GM04503 (cell line): ENCODE results near the gene TNRC18.
"Not testable (repeated sequence)": the region's sequence is repeated elsewhere in the genome, so short reads cannot be mapped to it uniquely, and the experiment has no call there.

Source experiments
- DNase-seq: peaks from one replicate; pipeline ENCODE4 v3.0.0-alpha.2; 2012; ENCODE audit warnings: low read depth

The TNRC18 gene

DNA sequence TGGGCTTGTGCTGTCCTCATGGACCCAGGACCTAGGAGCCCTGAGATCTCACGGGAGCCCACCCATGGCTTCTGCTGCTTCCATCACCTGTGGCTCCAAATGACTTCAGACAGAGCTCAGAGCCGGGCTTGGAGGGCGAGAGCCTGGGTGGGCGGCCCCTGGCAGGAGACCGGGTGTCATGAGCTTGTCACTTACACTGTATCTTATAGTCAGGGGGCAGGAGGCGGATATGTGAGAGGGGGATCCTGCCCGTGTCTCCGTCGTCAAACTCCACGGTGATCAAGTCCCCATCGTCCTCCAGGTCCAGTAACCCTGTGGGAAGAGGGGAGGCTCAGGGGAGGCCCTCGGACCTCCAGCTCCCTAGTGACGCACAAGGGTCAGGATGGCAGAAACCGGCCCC, 107.9 kb downstream of the TNRC18 start:
- DNase-seq = no peak

DNA sequence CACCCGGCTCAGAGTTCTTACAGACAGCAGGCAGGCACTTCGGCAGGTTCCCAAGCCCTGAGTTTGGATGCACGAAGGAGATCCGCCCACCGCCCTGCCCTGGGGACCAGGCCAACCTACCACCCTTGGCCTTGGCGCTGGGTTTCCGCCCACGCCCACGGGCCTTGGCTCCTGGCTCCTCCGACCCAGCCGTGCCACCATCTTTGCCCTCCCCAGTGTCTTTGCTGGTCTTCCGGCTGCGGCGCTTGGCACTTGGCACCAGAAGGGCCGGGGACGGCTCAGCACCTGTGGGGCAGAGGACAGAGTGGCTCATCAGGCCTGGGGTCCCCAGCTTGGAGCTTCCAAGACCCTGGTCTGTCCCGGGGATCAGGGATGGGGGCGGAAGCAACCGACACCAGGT, 108.8 kb downstream of the TNRC18 start:
- DNase-seq = no peak

DNA sequence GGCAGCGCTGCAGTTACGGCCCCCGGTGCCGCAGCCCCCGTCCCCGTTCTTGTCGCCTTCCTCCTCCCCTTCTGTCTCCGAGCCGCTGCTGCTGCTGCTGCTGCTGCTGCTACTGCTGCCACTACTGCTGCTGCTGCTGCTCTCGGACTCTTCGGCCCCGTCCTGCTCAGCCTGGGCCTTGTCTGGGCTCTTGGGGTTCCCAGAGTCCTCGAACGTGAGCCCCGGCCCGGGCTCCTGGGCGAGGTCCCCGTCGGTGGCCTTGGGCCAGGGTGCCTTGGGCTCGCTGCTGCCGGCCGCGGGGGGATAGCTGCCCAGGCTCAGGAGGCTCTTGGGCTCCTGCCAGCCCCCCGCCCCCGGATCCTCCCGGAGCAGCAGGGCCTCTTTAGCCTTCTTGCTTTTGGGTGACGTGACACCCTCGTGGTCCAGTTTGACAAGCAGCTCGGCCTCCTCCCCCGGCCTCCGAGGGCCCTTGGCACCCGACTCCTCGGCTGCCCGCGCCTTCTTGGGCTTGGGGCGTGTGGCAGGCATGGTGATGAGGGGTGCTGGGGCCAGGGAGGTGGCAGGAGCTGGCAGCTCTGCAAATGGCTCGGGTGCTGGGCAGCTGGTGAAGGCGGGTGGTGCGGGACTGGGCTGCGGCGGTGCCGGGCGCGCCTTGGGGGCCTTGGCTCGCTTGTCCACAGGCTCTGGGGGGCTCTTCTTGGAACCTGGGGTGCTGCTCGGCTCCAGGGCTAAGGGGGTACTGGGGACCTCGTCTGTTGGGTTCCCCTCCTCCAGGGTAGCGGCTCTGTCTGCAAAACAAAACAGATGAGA, 110.4 kb downstream of the TNRC18 start:
- DNase-seq = not testable (repeated sequence)

DNA sequence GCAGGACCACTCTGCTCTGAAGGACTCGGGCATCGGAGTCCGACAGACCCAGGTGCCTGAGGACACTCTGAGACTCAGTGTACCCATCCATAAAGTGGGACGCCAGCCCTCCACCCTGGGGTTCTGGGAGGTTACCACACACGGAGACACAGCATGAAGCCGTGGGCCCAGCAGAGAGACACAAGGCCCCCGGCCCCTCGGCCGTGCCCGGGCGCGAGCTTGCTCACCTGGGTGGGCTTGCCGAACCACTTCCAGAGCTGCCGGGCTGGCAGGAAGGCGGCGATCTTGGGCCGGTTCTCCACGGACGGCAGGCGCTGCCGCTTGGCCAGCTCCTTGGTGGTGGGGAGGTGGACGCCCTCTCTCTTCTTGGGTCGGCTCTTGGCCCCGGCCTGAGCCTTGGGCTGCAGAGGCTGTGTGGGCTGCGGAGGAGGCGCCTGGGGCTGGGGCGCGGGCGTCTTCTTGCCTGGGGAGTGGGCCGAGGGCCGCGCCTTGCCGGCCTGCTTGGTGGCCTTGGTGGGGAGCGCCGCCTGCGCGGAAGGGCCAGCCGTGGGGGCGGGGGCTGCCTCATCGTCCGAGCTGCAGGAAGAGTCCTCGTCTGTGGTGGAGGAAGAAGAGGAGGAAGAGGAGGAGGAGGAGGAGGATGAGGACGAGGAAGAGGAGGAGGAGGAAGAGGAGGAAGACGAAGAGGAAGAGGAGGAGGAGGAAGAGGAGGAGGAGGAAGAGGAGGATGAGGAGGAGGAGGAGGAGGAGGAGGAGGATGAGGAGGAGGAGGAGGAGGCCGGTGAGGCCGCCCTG, 111.2 kb downstream of the TNRC18 start:
- not testable (repeated sequence) for DNase-seq

DNA sequence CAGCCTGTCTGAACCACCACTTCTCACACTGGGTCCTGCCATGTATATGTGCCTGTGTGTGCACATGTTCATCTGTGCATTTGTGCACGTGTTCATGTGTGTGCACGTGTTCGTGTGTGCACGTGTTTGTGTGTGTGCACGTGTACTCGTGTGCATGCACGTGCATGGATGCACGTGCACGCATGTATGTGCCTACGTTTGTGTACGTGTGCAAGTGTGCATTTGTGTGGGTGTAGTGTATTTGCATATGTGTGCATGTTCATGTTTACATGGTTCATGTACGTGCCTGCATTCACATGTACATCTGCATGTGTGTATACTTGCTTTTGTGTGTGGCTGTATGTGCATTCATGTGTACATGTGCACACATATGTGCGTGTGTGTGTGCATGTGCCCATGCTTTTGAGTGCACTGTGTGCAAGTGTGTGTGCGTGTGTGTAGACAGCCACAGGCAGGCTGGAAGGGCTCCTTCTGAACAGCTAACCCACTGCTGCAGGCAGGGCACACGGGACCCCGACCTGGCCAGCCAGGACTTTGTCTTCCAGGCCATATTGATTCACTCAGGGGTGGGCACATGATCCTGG, 112.7 kb downstream of the TNRC18 start:
- DNase-seq = no peak

DNA sequence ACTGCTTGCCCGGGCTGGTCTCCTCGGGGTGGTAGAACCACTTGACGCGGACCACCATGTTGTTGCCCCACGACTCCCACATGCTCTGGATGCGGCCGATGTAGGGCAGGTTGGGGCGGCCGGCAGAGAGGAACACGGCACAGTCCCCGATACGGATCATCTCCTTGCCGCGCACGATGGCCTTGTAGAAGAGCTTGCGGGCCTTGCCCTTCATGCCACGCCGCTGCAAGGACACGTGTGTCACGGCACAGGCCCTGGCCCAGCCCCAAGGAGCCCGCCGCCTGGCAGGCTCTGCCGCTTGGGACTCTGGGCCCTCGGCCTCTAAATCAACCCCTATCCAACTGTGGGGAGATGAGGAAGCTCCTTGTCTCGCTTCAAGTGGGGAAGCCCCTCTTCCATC, 114.5 kb downstream of the TNRC18 start:
- DNase-seq = no peak

DNA sequence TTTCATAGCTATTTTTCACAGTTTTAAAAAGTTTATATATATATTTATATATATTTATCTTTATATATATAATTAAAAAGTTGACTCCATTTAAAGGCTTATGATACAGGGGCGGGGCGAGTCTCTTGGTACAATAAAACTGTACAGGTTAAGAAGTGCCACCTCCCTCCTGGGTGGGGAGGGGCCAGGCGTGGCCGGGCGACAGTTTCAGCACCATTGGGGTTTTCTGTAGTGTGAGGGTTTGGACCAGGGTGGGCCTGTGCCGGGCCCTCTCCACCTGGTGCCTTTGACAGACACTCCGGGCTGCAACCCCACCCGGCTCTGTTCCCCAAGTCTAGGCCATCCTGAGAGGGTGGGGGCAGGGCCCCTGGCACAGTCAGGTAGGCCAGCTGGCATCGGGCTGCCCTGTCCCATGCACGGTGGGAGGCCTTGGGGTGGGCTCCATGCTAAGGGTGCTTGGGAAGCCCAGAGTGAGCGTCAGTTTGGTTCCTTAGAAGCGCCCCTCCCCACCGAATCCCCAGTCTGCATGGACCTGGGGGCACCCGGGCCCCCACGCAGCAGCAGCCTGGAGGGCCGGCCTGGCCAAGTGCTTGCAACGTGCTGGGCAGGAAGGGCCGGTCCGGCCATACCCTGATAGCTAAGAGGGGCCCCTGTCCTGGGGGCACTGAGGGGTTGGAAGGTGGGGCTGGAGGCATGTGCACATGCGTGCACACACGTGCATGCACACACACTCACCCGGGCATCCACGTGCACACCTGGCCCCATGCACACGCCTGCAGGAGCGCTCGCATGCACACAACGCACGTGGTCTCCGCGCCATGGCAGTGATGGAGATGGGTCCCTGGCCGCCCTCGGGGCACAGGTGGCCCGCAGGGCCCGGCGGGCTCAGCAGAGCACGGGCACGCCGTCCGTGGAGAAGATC, 116.2 kb downstream of the TNRC18 start:
- DNase-seq = not testable (repeated sequence)

DNA sequence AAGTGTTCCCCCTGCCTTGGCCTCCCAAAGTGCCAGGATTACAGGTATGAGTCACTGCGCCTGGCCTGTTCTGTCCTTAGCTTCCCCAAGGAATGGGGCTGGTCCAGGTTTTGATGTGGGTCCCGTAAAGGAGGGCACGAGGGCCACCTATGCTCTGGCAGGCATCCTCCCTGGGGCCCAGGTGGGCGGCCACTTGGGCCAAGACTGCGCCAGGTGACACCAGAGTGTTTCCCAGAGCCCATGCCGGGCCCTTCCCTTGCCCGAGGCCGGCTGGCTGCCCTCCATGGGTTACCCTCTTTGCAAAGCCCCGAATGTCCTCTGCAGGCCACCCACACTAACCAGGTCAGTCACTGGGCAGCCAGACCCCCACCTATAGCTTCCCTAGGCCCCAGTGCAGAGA, 118.6 kb downstream of the TNRC18 start:
- not testable (repeated sequence) for DNase-seq

DNA sequence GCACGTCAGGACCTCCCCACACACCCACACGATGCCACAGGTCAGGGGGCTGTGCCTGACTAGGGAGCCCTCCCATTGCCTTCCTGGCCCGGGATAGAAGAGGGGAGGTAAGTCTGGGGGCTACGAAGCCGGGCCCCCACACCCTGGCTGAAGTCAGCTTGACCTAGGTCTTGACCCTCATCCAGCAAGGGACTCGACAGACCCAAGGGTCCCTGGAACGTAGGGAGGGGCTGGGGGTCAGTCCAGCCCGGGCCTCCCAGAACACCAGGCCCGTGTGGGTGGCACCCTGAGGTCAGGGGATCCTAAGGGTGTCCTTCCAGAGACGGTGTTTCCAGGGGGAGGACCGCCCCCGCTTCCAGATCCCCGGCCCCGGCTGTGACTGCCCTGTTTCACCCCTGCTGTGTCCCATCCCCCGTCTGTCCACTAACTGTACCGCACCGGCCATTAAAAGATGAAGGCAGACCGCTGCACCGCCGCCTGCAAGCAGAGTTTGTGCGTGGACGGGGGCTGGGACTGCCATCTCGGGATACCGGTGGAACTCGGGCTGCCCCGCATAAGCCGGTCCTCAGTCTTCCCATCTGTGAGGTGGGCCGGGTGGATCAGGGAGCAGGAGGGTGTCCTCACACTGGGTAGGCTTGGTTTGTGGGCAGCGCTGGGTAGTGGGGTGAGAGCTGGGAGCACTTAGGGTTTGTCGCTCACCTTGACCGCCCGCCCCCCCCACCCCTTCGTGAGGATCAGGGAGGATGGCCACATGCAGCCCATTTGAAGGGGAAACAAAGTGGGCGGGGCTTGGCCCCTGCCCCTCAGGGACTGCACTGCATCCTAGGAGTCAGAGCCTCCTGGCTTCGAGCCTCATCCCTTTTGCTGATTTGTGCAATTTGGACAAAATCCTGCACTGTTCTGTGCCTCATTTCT, 119.8 kb downstream of the TNRC18 start:
- DNase-seq = no peak

DNA sequence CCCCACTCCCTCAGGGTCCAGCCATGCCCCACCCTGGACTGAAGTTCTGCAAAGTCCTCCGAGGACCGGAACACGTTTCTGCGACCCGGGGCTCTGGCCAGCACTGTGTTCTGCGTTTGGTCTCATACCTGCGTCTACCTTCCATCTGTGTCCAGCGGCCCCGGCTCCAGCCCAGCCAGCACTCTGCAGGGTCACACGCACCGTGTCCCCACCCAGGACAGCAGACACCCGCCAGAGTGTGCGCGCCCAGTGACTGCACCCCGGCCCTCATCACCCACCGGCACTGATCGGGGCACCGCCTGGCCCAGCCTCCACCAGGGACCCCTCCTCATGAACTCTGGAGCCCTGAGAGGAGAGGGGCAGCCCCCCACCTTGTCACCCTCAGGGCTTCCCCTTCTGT, 120.6 kb downstream of the TNRC18 start:
- DNase-seq = no peak

DNA sequence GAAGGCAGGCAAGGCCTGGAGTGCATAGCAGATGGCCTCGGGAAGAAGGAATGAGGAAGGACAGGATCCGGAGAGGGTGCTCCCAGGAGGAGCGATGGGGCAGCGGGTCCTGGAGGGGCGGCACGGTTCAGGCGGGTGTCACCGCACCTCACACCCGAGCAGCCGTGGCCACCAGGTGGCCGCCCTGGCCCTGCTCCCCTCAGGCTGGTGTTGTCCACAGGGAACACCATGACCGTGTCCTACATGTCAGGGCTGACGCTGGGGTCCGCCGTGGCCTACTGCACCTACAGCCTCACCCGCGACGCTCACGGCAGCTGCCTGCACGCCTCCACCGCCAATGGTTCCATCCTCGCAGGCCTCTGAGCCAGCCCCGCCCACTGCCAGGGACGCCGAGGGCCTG, 121.1 kb downstream of the TNRC18 start:
- no peak for DNase-seq

DNA sequence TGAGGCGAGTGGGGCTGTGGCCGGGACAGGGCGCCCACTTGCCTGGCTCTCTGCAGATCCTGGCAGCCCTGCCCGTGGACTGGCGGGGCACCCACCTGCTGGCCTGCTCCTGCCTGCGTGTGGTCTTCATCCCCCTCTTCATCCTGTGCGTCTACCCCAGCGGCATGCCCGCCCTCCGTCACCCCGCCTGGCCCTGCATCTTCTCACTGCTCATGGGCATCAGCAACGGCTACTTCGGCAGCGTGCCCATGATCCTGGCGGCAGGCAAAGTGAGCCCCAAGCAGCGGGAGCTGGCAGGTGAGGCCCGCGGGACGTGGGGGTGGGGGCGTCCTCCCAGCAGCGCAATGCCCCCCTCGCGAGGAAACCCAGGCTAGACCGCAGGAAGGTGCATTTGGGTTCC, 123.3 kb downstream of the TNRC18 start:
- DNase-seq = no peak

DNA sequence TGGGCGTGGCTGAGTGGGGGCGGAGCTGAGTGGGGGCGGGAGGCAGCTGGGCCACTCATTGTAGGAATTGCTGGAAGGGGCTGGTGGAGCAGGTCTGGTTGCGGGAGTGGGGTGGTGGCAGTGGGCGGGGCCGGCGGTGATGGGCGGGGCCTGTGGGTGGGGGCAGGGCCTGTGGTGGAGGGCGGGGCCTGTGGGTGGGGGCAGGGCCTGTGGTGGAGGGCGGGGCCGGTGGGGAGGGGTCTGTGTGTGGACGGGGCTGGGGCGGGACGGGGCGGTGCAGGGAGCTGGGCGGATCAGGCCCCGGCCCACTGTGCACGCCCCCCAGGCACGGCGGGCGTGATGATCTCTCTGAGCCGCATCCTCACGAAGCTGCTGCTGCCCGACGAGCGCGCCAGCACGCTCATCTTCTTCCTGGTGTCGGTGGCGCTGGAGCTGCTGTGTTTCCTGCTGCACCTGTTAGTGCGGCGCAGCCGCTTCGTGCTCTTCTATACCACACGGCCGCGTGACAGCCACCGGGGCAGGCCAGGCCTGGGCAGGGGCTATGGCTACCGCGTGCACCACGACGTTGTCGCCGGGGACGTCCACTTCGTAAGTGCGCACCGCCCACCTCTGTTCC, 126.9 kb downstream of the TNRC18 start:
- no peak for DNase-seq

DNA sequence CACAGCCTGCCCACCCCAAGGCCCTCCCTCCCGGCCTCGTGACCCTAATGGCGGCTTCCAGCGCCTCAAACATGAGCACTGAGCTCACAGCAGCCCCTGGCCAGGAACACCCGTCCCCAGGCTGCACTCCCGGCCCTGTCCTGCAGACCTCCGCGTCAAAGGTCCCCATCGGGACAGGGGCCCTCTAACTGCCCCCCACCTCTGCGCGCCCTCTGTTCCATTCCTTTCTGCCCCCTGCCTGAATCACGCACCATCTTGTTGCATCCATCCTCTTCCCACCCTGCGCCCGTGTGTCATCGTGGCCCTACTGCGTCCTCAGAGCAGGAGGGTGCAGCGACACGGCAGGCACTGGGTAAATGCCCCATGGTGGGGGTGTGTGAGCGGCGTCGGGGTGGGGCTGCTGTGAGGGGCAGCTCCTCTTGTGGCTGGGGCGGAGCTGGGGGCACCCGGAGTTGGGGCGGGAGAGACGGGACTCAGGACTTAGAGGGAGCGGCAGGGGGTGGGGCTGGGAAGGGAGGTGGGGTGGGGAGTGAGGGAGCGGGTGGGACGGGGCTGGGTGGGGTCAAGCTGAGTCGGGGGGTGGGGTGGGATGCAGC, 127.5 kb downstream of the TNRC18 start:
- DNase-seq = no peak

DNA sequence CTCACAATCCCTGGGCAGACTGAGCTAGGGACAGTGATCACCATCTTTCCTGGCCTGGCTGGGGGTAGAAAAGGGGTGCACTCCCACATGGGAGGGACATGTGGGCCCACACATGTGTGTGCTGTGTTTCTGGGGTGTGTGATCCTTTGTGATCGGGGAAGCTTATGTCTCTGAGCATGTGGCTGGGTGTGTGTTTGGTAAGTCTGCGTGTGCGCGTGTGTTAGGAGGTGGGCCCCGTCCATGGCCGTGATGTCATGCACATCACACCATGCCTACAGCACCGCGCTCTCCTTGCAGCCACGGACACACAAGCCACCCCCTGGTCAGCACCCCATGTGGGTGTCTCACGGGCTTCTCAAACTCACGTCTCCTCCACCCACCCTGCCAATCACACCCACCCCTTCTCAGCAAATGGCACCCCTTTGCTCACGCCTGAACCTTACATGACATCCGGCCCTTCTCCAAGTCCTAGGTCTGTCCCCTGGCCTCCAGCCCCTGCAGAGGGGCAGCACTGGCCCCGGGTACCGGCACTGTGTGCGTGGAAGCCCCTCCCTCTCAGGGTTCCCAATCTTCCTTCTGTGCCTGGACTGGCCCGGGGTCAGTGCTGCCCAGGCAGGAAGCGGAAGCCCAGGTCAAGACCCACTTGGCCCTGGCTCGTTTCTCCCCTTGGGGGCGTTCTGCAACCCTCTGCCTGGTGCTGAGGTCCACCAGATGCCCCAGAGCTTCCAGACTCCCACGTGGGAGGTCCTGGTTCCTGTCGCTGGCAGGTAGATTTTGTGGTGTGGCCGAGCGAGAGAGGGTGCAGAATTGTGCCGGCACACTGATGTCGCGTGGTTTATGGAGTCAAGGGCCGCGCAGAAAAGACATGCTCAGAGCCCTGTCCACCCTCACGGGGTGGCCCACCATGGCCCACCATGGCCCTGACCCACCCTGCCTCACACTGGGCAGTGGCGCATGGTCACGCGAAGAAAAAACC, 128.3 kb downstream of the TNRC18 start:
- no peak for DNase-seq

DNA sequence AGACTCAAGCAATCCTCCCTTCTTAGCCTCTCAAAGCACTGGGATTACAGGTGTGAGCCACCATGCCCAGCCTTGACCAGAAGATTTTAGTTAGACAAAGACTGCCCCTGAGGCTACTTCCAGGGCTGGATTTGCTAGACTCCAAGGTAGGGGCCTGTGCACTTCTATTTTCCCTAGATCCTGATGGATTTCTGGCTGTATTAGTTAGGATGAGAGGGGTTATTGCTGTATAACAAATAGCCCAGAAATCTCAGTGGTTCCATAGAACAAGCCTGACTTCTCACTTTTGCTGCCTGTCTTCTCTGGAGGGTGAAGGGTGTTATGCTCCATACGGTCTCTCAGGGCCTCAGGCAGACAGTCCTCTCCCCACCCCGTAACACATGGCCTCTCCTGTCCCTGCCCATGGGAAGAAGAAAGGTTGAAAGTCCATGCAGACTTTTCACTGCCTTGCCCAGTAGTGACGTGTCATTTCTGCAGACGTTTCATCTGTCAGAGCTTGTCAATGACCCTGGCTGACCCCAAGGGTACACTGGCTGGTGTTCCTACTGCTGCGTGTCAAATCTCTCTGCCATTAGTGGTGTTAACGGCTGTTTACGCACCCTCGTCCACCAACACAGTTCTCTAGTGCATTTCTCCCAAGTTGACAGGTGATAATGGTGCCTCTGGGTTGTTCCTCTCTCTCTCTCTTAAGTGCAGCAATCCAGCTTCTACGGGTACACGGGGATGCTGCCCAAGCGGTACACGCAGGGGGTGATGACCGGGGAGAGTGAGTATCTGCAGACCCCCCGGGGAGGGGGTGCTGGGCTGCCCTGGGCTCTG, 129.3 kb downstream of the TNRC18 start:
- no peak for DNase-seq

DNA sequence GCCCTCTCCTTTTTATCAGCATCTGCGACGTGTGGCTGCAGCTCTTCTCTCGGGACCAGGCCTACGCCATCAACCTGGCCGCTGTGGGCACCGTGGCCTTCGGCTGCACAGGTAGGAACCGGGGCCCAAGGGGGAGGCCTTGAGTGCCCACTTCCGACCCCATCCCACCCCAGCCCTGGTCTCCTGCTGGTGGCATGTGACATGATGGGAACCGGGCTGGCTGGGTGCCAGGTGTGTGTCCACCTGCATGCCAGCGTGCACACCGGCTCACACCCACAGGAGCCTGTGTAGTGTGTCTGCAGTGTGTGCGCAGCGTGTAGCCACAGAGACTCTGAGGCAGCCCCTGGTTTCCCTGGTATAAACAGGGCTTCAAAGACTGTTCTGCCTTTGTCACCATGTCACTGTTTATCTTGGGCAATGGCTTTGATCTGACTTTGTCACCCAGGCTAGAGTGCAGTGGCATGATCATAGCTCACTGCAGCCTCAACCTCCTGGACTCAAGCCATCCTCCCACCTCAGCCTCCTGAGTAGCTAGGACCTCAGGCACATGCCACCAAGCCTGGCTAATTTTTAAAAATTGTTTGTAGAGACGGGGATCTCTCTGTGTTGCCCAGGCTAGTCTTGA, 131.8 kb downstream of the TNRC18 start:
- DNase-seq = not testable (repeated sequence)
